HG03457 (cell line): ENCODE results near the gene TLCD5.

Experiments used
- ATAC-seq: cut with Tn5 transposase; IDR thresholded peaks from one replicate; pipeline ENCODE4 v1.9.1; 2021; ENCODE audit warnings: moderate number of reproducible peaks; ENCODE audit not compliant: unreplicated experiment

Gene TLCD5

GRCh38 chr11:120324932-120325810 is at the start of gene TLCD5:
TLCD5 (plus strand) TSS chr11:120325299; CDS start chr11:120327442, 2,143 bp downstream.
- ATAC-seq, result no peak

GRCh38 chr11:120279502-120279901 is 45.6 kb upstream of the TLCD5 start:
- no peak for ATAC-seq

GRCh38 chr11:120280600-120281051 is 44.5 kb upstream of the TLCD5 start:
- no peak for ATAC-seq

DNA sequence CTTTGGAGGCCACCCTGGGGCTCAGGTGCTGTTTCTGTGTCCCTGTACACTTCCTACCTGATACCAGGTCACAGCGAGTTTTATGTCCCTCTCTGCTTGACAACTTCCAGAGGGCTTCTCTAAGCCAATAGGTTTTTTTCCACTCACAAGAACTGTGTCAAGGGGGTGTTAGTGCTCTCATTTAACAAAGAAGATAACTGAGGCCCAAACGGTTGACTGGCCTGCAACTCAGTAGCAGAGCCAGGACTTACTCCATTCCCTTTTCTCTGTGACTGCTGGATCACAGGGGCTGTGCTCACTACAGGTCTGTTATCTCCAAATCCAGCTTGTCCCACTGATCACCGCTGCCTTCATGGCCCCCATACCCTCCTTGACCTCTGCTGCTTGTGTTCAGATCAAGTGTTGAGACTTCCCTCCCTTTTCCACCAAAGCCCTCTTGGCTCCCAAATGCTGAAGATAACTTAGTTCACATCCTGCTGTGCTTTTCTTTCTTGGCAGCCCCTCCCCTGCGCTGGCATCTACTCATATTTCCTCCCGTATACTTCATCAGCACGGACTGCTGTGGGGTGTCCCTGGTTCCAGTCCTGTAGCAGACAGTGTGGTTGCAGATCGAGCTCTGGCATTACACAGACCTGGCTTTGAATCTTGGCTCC is 43.8 kb upstream of the TLCD5 start:
- no peak for ATAC-seq

- ATAC-seq, result no peak
Measured at GRCh38 chr11:120283124-120283523, 42.0 kb upstream of the TLCD5 start.

DNA sequence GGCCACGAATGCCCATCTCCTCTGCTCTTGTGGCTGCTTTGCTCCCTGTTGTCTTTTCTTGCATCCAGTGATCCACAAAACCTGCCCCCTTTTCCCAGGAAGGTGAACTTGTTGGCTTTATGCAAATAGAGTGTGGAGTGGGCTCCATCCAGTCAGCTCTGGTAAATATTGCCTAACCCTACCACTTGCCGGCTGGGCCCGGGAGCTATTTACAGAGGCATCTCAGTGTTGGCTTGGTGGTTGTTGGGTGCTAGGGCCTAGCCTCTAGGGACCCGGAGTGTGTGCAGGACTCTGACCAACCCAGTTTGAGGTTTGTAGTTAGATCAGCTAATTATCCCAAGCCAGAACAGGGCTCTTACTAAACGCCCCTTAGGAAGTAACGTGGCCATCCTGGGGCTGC is 40.8 kb upstream of the TLCD5 start:
- ATAC-seq, result no peak

- no peak for ATAC-seq
Measured at GRCh38 chr11:120285256-120285655, 39.8 kb upstream of the TLCD5 start.

GRCh38 chr11:120288021-120288420 is 37.1 kb upstream of the TLCD5 start:
- no peak for ATAC-seq

DNA sequence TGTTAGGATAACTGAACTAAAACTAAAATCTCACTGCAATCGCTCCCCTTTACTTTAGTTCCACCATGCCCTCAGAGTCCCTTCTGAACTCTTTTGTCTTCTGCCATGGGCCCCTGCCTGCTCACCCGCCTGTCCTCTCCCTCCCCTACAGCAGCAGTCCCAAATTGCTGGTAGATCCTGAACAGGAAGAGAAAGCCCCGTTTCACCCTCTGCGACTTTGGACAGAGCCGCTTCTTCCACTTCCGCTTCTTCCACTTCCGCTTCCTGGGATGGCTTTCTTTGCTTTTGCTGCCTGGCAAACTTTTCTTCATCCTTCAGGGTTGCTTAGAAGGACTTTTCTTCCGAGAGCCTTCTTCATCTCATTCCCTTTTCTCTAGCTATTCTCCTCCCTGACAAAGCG is 35.7 kb upstream of the TLCD5 start:
- no peak for ATAC-seq

GRCh38 chr11:120290956-120291355 is 34.1 kb upstream of the TLCD5 start:
- ATAC-seq, result no peak

GRCh38 chr11:120293038-120293800 is 31.9 kb upstream of the TLCD5 start:
- no peak for ATAC-seq

- ATAC-seq, result no peak
Measured at GRCh38 chr11:120294096-120294495, 31.0 kb upstream of the TLCD5 start.

DNA sequence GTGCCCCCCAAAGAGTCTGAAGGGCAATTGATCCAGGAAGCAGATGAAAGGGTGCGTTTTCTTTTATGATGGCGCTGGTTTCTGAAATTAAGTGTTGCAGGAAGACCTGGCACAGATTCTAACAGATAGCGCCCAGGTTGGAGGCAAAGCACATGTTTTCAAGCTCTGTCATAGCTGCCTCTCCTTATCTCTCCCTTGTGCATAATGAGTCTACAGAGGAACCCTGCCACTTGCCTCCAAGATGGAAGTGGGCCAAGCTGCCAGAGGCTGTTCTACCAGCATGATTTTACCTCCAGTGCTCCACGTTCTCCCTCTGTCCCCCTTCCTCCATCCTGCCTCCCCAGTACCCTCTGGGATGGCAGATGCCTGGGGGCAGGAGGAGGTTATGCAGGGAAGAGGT is 30.0 kb upstream of the TLCD5 start:
- ATAC-seq, result no peak

DNA sequence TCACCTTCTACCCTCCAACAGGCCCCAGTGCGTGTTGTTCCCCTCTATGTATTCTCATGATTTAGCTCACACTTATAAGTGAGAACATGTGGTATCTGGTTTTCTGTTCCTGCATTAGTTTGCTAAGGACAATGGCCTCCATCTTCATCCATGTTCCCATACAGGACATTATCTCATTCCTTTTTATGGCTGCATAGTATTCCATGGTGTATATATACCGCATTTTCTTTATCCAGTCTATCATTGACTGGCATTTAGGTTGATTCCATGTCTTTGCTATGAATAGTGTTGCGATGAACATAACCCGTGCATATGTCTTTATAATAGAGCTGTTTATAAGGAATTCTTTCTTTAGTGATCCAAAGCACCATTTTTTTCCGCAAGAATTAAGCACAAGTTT is 28.5 kb upstream of the TLCD5 start:
- ATAC-seq, result no peak

GRCh38 chr11:120298461-120298860 is 26.6 kb upstream of the TLCD5 start:
- no peak for ATAC-seq

DNA sequence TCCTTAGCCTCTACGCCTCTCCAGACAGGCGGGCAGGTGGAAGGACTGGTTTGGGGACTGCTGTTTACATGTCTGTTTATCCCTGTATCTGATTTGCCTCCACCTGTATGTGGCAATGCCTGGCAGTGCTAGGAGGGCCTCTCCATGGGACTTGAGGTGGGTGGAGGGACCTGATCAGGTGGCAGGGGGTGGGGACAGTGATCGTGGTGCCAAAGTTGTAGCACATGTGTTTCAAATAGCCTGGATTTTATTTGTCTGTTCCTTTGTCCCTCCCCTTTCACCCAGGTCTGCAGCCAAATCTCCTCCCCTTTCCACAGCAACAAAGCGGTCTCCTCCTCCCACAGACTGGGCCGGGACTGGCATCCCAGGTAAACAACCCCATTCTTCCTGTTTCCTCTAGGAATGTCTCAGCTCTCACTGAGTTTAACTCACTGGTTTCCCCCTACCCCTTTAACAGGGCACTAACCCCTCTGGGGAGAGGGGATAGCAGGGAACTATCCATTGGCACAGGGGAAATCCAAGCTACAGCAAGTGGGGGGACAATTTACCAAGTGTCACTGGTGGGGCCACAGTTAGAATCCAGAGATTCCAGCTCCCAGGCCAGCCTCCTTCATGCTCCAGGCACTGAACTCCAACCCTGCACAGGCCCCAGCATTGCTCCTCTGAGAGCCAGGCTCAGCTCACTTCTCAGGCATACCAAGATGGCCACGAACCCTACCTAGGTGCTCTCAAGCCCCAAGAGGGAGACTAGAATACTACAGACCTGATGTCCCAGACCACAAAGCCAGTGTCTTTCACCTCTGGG is 22.9 kb upstream of the TLCD5 start:
- ATAC-seq, result no peak

GRCh38 chr11:120303004-120303637 is 22.0 kb upstream of the TLCD5 start:
- ATAC-seq, result no peak

DNA sequence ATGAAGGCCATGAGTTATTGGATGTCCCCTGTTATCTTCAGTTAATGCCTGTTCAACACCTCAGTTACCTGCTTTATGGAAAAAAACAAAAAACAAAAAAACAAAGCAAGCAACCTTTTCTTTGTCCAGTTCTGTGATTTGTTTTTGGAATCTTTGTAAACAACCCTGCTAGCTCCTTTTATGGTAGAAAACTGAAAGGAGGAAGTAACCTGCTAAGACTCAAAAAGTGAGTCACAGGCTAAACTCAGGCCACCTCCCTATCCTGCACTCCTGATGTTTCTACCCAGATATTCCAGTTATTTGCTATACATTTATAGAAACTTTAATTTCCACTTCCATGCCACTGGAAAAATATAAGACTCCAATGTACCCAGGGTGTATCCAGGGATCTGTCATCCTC is 20.6 kb upstream of the TLCD5 start:
- ATAC-seq, result no peak

DNA sequence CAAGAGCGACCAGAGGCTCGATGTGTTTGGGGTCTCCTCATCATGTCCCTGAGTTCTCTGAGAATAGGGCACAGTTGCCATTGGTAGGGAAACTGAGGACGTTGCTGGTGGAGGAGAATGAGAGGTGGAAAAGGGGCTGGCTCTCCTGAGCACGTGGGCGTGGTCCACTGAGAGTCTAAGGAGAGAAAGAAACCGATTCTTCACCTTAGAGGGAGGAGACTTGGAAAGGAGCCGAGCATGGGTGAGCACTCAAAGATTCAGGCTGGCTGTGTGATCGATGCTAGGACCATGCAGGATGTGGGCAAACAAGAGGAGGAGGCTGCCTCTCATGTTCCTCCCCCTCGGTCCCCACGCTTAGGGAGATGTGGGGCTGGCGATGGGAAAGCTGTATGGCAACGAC is 19.8 kb upstream of the TLCD5 start:
- no peak for ATAC-seq

GRCh38 chr11:120306519-120307242 is 18.4 kb upstream of the TLCD5 start:
- no peak for ATAC-seq
